GM19240 (cell line): ENCODE measurements around the gene CRTC1.

Experiments
- DNase-seq: peaks from one replicate; pipeline ENCODE4 v3.0.0; 2011; ENCODE audit warnings: low spot score; ENCODE audit not compliant: insufficient read length

The CRTC1 gene

GRCh38 chr19:18745012-18745735 is 61.7 kb downstream of the CRTC1 start:
- DNase-seq: no peak

GRCh38 chr19:18745931-18746330 is 62.5 kb downstream of the CRTC1 start:
- DNase-seq: no peak

GRCh38 chr19:18746401-18747325 is 63.2 kb downstream of the CRTC1 start:
- DNase-seq: no peak

DNA sequence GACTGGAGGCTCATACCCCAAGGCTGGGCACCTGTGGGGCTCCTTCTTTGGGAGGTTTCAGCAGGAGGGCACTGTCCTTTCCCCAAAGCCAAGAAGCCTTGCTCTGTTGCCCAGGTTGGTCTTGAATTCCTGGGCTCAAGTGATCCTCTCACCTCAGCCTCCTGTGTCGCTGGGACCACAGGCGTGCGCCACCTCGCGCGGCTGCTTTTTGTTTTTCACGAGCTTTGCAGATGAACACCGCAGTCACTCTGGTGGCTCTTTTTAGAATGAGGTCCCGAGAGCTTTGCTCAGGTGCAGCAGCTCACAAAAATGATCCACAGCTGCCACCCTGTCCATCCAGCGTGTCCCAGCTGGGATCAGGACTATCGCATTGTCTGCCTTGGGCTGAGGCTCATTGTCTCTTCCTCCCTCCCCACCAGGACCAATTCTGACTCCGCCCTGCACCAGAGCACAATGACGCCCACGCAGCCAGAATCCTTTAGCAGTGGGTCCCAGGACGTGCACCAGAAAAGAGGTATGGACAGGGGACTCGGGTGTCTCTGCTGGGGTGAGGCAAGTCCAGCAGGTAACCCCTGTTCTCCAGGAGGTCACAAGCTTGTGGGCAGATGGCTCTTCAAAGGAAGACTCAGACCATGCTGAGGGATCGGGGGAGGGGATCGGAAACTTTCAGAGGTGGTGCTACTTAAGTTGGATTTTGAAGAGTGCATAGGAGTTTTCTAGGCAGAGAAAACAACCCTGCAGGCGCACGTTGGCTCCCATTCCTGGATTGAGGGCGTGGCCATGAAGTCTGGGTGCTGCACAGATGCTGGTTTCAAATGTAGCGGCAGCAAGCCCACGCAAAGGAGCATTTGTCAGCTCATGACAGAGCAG is 66.1 kb downstream of the CRTC1 start:
- DNase-seq: no peak

GRCh38 chr19:18750295-18750970 is 67.0 kb downstream of the CRTC1 start:
- no peak for DNase-seq

DNA sequence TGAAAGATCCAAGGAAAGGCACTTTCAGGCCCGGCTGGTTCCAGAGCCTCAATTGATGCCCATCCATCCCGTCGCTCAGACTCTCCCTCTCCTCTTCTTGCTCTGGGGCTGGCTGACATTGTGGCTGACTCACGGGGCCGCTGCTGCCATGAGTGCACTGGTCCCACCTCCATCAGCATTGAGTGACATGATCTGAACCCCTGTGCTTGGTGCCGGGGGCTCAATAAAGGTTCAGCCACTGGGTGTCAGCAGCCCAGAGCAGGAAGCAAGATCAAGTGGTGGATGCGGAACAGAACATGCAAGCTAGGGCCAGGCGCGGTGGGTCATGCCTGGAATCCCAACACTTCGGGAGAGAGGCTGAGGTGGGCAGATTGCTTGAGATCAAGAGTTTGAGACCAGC is 68.1 kb downstream of the CRTC1 start:
- DNase-seq: no peak

- DNase-seq: no peak
Observed at GRCh38 chr19:18754501-18754900, 71.0 kb downstream of the CRTC1 start.

- DNase-seq: no peak
Observed at GRCh38 chr19:18756896-18757295, 73.4 kb downstream of the CRTC1 start.

- DNase-seq: no peak
Observed at GRCh38 chr19:18759304-18759994, 76.0 kb downstream of the CRTC1 start.

- DNase-seq: no peak
Observed at GRCh38 chr19:18759995-18760426, 76.5 kb downstream of the CRTC1 start.

DNA sequence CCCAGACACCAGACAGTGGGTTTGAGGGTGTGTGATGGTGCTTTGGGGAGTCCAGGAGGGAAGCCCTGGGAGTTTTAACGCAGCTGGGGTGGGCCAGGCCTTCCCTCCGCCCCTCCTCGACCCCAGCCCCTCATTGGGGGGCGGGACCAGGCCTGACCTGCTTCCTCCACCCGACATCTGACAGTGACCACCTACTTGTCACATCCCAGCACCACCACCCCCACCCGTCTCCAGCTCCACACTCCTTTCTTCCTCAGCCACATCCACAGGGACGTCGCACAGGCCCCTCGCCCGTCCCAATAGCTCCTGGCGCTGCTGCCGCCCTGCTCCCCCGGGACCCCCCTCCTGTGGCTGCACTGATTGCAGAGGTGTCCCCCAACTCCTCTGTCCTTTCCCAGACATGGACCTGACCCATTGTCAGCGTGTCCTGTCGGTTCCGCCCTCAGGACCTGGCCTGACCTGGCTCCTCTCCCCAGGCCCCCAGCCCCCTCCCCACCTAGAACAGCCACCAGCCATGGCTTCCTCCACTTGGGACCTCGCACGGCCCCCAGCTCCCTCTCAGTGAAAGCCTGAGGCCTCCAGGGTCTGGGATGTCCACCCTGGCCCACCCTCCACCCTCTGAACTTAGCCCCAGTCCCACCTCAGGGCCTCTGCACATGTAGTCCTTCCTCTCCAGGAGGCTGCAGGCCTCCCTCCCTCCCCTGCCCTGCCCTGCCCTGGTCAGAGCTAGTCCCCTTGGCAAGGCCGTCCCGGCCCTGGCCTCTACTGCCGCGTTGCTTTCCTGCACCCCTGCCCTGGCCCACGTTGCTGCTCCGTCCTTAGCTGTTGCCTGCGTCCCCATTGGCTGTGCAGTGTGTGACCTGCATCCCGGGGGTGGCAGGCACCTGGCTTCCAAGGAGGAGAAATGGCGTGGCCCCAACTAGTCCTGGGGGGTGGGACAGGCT is 77.2 kb downstream of the CRTC1 start:
- no peak for DNase-seq

DNA sequence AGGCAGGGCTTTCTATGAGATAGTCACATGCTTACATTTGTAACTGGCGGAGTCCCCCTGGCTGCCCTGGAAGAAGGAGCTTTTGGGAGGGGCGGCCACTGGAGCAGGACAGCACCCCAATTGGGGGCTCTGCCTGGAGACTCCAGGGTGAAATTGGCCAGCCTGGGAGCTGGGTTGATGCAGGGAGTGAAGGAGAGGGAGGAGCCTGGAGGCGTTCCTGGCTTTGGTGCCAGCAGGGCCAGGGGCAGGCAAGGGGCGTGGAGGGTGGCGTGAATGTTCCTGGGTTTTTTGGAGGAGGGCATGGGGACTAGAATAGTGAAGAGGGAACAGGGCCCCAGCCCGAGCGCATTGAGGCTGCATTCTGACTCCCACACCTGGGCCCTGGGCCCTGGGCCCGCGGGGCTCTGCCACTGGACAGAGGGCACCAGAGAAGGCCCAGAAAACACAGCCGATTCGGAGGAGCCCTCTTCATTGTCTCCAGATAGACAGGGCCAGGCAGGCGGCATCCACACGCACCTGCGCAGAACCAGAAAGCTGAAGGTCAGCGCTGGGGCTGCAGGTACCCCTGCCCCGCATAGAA is 78.1 kb downstream of the CRTC1 start:
- no peak for DNase-seq

GRCh38 chr19:18762125-18763023 is 78.9 kb downstream of the CRTC1 start:
- DNase-seq: no peak

DNA sequence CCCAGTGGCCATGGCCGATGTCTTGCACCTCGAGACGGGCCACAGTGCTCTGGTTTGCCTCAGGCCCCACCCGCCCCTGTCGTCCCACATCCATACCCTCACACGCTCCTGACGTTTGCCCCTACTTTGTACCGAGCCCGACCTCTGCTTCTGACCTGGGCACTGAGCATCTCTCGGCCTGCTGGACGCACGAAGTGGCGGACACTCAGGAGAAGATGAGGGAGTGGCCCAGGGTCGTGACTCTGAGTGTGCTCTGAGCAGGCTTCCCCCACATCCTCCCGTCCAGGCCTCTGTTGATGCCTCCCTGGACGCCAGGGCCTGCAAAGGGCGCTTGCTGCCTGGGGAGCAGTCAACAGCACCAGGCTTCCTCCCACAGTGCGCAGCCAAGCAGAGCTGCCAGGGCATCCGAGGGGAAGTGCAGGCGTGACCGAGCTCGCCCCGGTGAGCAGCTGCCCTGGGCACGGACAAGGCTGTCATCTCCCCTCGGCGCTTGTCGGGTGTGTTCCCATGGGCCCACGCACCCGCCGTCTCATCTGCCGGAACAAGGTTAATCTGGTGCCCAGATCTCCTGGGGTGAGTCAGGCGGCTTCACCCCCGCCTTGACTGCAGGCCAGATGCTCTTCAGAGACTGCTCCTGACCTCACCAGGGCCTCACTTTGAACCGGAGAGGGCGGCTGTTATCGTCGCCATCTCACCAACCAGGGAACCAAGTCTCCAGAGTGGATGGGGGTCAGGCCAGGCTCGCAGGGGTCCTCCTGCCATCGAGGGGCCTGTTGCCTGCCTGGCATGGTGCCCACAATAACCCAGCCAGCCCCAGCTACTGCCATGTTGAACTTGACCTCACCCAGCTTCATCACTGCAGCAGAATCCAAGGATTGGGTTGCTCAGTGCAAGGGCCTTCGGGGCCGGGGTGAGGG is 80.5 kb downstream of the CRTC1 start:
- DNase-seq: no peak

DNA sequence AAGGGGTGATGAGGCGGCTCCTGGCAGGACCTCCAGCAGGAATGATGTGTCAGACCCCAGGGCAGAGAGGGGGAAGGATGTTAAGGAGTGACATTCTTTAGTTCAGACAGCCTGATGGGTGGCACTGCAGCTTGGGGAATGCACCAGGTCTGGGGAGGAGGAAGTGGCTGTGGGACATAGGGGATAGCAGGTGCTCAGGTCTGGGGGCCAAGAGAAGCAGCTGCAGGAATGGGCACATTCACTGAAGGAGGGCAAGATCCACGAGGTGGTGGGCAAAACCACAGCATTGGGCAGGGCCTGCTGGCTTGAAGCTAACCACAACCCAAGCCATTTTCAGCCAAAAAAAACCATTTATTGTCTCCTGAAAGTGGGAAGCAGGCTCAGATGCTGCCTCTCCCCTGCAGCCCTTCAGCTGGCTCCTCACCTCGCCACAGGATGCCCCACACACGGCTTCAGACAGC is 81.1 kb downstream of the CRTC1 start:
- DNase-seq: no peak

- no peak for DNase-seq
Observed at GRCh38 chr19:18765224-18765623, 81.7 kb downstream of the CRTC1 start.
